SW 1271 (cell line): ENCODE results near the gene APOL6.
A peak's percentile ranks its signal among the peaks of the same experiment; 100 is the strongest.
"Not testable (repeated sequence)": the region's sequence is repeated elsewhere in the genome, so short reads cannot be mapped to it uniquely, and the experiment has no call there.

Source experiments
- DNase-seq, 2 experiments: peaks; one replicate each; lab custom pipeline; 2025; lab: John Stamatoyannopoulos, UW

The APOL6 gene

DNA sequence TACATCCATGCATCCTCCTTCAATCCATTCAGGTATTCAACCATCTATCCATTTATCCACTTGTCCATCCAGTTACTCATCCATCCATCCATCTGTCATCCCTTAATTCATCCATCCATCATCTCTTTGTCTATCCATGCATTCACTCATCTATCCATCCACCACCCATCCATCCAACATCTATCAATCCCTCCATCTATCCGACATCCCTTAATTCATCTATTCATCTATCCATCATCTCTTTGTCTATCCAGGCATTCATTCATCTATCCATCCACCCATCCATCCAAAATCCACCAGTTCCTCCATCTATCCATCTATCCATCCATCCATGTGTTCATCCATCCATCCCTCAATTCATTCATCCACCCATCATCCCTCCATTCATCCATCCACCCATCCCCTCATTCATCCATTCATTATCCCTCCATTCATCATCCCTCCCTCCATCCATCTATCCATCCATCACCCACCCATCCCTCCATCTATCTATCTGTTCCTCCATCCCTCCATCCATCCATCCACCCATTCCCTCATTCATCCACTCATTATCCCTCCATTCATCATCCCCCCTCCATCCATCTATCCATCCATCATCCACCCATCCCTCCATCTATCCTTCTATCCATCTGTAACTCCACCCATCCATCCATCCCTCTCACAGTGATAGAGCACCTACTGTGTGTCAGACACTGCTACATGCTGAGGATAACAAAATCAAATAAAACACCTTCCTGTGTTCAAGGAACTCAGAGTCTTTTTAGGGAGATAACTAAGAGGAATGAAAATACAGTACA is 29.6 kb upstream of the APOL6 start:
- DNase-seq, result no peak

GRCh38 chr22:35619336-35620094 is 28.7 kb upstream of the APOL6 start:
- no peak for DNase-seq

DNA sequence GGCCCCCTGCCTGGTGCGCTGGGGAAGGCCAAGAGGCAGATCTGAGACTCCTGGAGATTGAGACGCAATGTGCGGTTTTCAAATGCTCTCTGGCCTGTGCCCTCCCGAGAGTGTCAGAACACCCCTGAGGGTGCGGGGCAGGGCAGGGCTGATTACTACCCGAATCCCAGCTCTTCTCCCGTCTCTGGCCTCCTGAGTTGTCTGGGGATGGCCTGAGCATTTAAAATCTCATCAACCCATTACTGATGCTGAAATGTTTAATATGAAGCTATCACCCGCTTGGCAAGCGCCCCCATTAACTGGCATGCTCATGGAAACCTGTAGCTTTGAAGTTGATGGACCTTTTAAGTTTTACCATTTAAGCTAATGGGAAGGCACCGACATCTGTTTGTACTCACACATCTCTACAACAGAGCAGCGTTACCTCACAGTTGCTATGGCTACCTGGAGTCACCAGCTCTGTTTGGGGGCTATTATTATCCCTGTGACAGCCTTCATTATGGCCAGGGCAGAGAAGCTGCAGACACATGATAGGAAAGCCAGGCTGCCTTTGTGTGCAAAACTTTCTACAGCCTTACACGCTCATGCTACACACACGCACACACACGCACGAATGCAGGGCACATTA is 27.5 kb upstream of the APOL6 start:
- DNase-seq, result peak in 1 of 2 experiments; percentile 27

GRCh38 chr22:35621451-35621850 is 26.8 kb upstream of the APOL6 start:
- no peak for DNase-seq

- DNase-seq, result no peak
Observed at GRCh38 chr22:35622191-35622913, 25.9 kb upstream of the APOL6 start.

- not testable (repeated sequence) for DNase-seq
Observed at GRCh38 chr22:35623885-35624284, 24.4 kb upstream of the APOL6 start.

DNA sequence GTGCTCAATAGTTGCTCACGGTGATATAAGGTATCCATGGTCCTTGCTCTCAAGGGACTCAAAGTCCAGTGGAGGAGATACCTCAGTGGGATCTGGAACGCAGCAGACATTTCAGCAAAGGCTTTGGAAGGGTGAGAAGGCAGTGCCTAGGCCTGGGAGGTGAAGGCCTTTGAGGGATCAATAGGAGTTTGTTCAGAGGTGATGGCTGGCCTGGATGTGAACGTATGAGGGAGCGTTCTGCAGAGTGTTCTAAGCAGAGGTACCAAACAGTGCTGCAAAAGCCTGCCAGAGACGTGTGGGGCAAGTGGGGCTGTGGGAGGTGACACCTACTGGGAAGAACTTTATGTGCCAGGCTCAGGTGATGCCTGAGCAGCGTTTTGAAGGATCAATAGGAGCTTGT is 23.7 kb upstream of the APOL6 start:
- no peak for DNase-seq

- no peak for DNase-seq
Observed at GRCh38 chr22:35625763-35626432, 22.3 kb upstream of the APOL6 start.

GRCh38 chr22:35627267-35628041 is 20.8 kb upstream of the APOL6 start:
- DNase-seq, result peak; percentile 75 to 85

DNA sequence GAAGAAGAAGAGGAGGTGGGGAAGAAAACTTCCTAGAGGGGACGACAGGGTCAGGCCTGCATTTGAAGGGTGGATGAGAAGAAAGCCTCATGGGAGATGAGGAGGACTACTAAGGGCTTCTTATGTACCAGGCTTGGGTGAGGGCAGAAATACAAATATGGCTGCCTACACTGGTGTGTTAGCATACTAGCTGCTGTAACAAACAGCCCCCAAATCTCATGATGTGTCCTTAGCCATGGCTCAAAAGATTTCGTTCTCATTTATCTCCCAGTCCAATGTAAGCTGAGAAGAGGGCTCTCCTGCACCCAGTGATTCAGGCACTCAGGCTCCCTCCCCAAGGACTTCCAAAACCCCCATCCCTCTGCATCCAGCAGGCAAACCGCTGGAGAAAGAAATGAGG is 19.5 kb upstream of the APOL6 start:
- no peak for DNase-seq

DNA sequence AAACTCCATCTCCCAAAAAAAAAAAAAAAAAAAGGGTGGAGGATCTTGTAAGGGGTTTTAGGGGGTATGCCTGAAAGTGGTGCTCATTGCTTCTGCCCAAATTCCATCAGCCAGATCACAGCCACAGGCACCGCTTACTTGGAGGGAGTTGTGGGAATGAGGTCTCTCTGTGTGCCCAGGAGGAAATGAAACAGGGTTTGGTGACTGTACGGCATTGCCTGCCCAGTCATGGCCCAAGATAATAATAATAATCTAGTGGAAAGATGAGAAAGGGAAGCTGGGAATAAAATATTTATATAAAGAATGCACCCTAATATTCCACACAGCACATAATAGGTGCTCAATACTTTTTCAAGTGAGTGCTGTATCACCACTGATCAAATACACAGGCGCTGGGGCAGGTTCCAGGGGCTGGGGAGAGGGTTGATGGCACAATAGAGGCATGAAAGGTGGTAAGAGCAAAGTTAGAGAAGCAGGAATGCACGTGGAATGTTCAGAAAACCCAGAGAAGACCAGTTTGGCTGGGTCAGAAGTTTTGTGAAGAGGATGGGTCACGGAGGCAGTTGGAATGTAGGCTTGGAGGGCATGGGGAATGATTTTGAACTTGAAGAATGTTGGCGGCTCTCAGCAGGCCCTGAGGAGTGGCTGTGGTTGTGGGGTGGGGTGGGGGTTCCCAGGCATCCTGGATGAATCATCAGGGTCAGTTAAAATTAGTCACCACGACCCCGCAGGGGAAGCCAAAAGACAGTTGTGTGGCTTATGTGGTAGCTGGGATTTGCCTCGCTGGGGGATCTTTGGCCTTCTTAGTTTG is 18.6 kb upstream of the APOL6 start:
- DNase-seq, result peak; percentile 66 to 87

DNA sequence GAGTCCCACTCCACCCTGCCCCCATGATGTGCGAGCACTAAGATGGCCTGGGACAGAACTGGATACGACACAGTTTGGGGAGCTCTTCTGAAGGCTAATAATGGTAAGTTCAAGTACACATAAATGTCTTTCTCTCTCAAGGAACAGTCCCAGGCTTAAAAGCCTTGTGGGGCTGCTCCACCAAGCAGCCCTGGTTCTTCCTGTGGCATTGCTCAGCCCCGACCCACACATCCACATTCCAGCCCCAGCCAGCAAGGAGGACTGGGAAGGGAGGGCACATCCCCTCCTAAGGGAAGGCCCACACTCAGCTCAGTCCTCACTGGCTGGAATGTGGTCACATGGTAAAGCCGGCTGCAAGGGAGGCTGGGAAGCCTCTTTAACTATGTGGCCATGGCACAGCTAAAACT is 17.9 kb upstream of the APOL6 start:
- DNase-seq, result peak; percentile 16 to 59

DNA sequence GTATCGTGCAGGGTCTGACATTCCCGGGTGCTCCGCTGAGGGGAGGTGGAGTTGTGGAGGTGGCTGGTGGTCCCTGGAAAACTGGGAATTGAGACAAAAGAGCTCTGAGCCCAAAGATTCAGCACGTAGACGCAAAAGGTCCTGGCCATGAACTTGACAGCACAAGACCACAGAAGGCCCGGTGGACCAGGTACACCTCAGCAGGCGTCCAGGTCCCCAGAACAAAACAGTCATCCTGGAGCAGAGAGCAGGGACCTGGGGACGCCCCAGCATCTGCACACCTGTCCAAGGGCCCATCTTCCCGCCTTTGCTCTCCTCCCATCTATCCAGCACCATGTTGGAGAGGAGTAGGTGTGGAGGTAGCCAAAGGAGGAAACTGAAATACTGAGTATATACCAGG is 17.4 kb upstream of the APOL6 start:
- DNase-seq, result no peak

DNA sequence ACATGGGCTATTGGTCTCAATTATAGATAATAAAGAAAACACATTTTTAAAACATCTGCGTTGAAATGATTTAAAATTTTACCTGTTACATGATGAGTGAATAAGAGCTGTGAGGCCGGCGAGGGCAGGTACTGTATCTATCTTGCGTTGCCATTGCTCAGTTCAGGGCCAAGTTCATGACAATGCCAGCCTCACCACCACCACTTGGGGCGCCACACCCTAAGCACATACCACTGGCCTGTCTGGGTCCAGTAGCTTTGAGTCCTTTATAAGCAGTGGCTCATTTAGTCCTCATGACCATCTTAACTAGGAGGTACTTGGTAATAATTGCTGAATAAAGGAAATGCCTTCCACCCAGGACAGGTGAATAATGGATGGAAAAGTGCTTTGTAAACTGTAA is 16.6 kb upstream of the APOL6 start:
- peak in 1 of 2 experiments; percentile 42 for DNase-seq

- DNase-seq, result no peak
Observed at GRCh38 chr22:35632935-35633334, 15.3 kb upstream of the APOL6 start.

GRCh38 chr22:35633520-35633919 is 14.7 kb upstream of the APOL6 start:
- no peak for DNase-seq

DNA sequence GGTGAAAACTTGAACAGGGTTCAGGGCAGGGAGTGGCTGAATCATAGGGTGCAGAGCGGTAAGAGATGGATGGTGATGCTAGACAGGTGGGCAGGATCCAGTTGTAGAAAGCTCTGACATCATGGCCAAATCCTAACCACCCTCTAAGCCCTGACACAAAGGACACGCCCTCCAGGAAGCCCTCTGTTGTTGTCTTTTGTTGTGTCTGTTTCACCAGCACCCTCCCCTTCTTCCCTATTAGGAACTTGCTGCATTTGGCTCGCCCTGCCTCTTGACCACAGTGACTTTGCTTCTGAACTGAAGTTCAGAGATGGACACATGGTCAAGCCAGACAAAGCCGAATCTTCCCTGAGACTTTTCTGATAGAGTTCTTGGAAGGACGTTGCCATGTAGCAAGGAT is 14.2 kb upstream of the APOL6 start:
- no peak for DNase-seq

- DNase-seq, result no peak
Observed at GRCh38 chr22:35634943-35635540, 13.2 kb upstream of the APOL6 start.

DNA sequence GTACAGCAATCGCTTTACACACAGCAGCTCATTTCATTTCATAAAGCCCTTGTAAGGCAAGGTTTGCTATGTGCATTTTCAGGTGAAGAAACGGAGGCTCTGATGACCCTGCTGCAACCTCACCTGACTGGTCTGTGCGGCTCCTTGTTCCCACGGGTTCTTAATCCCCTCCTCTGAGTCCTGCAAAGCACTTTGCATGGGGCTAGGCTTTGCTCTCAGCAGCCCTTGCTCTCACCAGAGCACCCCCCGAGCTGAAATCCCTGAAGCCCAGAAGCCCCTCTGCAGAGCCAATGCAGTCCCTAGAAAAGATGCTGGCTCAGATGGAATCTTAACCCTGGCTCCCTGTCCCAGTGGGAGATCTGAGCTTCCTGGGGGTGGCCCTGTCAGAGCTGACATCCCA is 11.0 kb upstream of the APOL6 start:
- DNase-seq, result no peak

GRCh38 chr22:35638001-35638400 is 10.2 kb upstream of the APOL6 start:
- no peak for DNase-seq
